Measurements from ENCODE around the gene SPEG. TPM values are rescaled to one million over a fixed set of nuclear protein-coding genes. Genes with fewer than 3 reads are reported as not detected.

SPEG gene
- total and polyA plus RNA-seq, 2 of the 13 experiments (the other 11 are each of a cell fraction or from before 2014, with no cell fraction given), result 0.18 to 0.24 TPM

GRCh38 chr2:219388121-219388906 is 46.3 kb upstream of the SPEG start (continued):
- TF ChIP-seq DRAP1 (CRISPR knock-in tag; IDR thresholded peaks at IDR 0.05) (peak; percentile 58), HDAC2 (CRISPR knock-in tag; IDR thresholded peaks at IDR 0.05) (peak; percentile 61), SP1 (IDR thresholded peaks at IDR 0.05) (0 out of 2 replicates have a peak, but pooled peaks have one; percentile 54), SP1 (CRISPR knock-in tag; IDR thresholded peaks at IDR 0.05) (peak; percentile 37; the same call in 1 of the 2 replicates)

- 2% methylated on average over 6 of the region's 6 CpGs for WGBS (ENCODE audit: low lambda C conversion rate)
- TSS peak; percentile 99 for BruUV-seq (replicated peaks)
- in situ Hi-C loops (cut with HindIII; ENCODE audit: extremely low pct_ligation_motif_present, low pct_unique_long_range_greater_than_20kb), result no loop called here
- Histone ChIP-seq H3K36me3 (replicated peaks in 1 of 2; ENCODE audit: control insufficient read depth in 1 of 2, insufficient read depth in 2 of 2, low read length in 2 of 2) (peaks cover 18 to 25% of the 10 kb centered on the region in 2 experiments), H3K9me3 (ENCODE audit: low read length) (no peaks in the 10 kb centered on the region), H3K4me2 (ENCODE audit: low read depth, low read length) (peak overlapping the region; percentile 97), H3K27me3 (ENCODE audit: control insufficient read depth in 1 of 2, insufficient read depth in 2 of 2, low read length in 2 of 2) (no peaks in the 10 kb centered on the region; a peak in 1 of 5 replicates), H3K4me3 (replicated peaks in 1 of 3; ENCODE audit: insufficient read depth in 1 of 3, low read depth in 2 of 3, low read length in 3 of 3) (peak overlapping the region; percentile 53 to 70 (median 53)), H3K4me1 (ENCODE audit: insufficient read depth, low read length) (peaks cover 30% of the 10 kb centered on the region), H4K20me1 (ENCODE audit: insufficient read depth, low read length) (peaks cover 4% of the 10 kb centered on the region; the same call in 1 of the 2 replicates), H3K9ac (ENCODE audit: insufficient read depth, low read depth, low read length) (peak overlapping the region; percentile 62), H2AFZ (ENCODE audit: low read length) (peak overlapping the region; percentile 99), H3K79me2 (ENCODE audit: insufficient read depth, low read length) (peaks cover 12% of the 10 kb centered on the region), H3K27ac (ENCODE audit: extremely low read length, insufficient read depth, low read length) (peak overlapping the region; percentile 68)
- POLR2A ChIA-PET, result interaction anchor here (0.6 to 2.8 kb wide), 20 partner anchors 9 to 1068 kb away, joined by 3 to 29 read pairs (median 7); partner anchors contain the start of genes CHPF, CNPPD1, DNAJB2 and GLB1L
- intact Hi-C loops (cut with micrococcal nuclease; ENCODE audit: unreplicated experiment), result loop anchor here (1.0 to 5.0 kb wide), 3 partner anchors 108 to 208 kb away; partner anchors contain the start of genes GMPPA, STK11IP and TMEM198
- FAIRE-seq (no peak), ATAC-seq (no peak; the same call in 2 of the 3 replicates), DNase-seq (ENCODE audit: low spot score) (no peak)
- CTCF ChIA-PET (ENCODE audit: low intra/inter-chr PET ratio, low total read pairs), result no interaction called here
- TF ChIP-seq TEAD2 (CRISPR knock-in tag; IDR thresholded peaks at IDR 0.05) (no peak), ZNF333 (CRISPR knock-in tag; IDR thresholded peaks at IDR 0.05; ENCODE audit: borderline replicate concordance) (0 out of 2 replicates have a peak, but pooled peaks have one; percentile 36), ZNF317 (CRISPR knock-in tag; IDR thresholded peaks at IDR 0.05) (peak; percentile 41; the same call in 1 of the 2 replicates), ZNF777 (CRISPR knock-in tag; IDR thresholded peaks at IDR 0.05) (peak; percentile 16; the same call in 1 of the 2 replicates), HNF1B (CRISPR knock-in tag; IDR thresholded peaks at IDR 0.05) (peak; percentile 69; the same call in 1 of the 2 replicates), CHD4 (IDR thresholded peaks at IDR 0.05; ENCODE audit: borderline replicate concordance, low read length) (0 out of 2 replicates have a peak, but pooled peaks have one; percentile 63), SOX6 (IDR thresholded peaks at IDR 0.05) (no peak), SOX6 (CRISPR knock-in tag; IDR thresholded peaks at IDR 0.05) (peak; percentile 34; the same call in 1 of the 2 replicates), CHD2 (IDR thresholded peaks at IDR 0.05; ENCODE audit: low read depth, low read length) (no peak), PHF8 (CRISPR knock-in tag; IDR thresholded peaks at IDR 0.05) (0 out of 2 replicates have a peak, but pooled peaks have one; percentile 7), ZBTB4 (CRISPR knock-in tag; IDR thresholded peaks at IDR 0.05; ENCODE audit: borderline replicate concordance) (no peak), GFI1 (CRISPR knock-in tag; IDR thresholded peaks at IDR 0.05; ENCODE audit: borderline replicate concordance) (0 out of 2 replicates have a peak, but pooled peaks have one; percentile 29), ZNF607 (CRISPR knock-in tag; IDR thresholded peaks at IDR 0.05; ENCODE audit: borderline replicate concordance) (peak; percentile 28; the same call in 1 of the 2 replicates), ZNF124 (CRISPR knock-in tag; IDR thresholded peaks at IDR 0.05) (0 out of 2 replicates have a peak, but pooled peaks have one; percentile 43)
These were observed 45.8 kb upstream of the SPEG start for GRCh38 chr2:219388907-219389156.
